DOHH2 (cell line): ENCODE data around the gene GNPAT.

Experiments
- H3F3A ChIP-seq: fragments of 200-600 bp; sonication (generic), shearing (Covaris generic); 2 replicates; pipeline ENCODE4 v1.6.0; 2016; ENCODE audit warnings: antibody characterized with exemption, mild to moderate bottlenecking; ENCODE audit not compliant: control insufficient read depth, insufficient read depth
- H3K27ac ChIP-seq: fragments of 200-600 bp; sonication (generic); 2 replicates; pipeline ENCODE4 v1.5.1; 2014; ENCODE audit warnings: low read depth, mild to moderate bottlenecking, low read length, moderate library complexity
- H3K27me3 ChIP-seq: fragments of 200-600 bp; sonication (generic); 2 replicates; pipeline ENCODE4 v1.6.1; 2014; ENCODE audit warnings: mild to moderate bottlenecking, low read length, mixed read lengths; ENCODE audit not compliant: control insufficient read depth
- H3K36me3 ChIP-seq: fragments of 200-600 bp; sonication (generic); 2 replicates; pipeline ENCODE4 v1.6.1; 2014; ENCODE audit warnings: mild to moderate bottlenecking, low read length, moderate library complexity, mixed read lengths; ENCODE audit not compliant: control insufficient read depth
- H3K4me1 ChIP-seq: fragments of 200-600 bp; sonication (generic); 2 replicates; pipeline ENCODE4 v1.6.1; 2014; ENCODE audit warnings: mild to moderate bottlenecking, low read length, mixed read lengths; ENCODE audit not compliant: control insufficient read depth
- H3K4me2 ChIP-seq: fragments of 200-600 bp; sonication (generic); 2 replicates; pipeline ENCODE4 v1.6.0; 2014; ENCODE audit warnings: mild to moderate bottlenecking, low read length, moderate library complexity
- H3K4me3 ChIP-seq: fragments of 200-600 bp; sonication (generic); 2 replicates; pipeline ENCODE4 v1.5.1; 2014; ENCODE audit warnings: mild to moderate bottlenecking, low read length, mixed read lengths
- H3K79me2 ChIP-seq: fragments of 200-600 bp; sonication (generic); 2 replicates; pipeline ENCODE4 v1.6.1; 2014; ENCODE audit warnings: mild to moderate bottlenecking, low read length, mixed read lengths; ENCODE audit not compliant: control insufficient read depth
- H3K9me2 ChIP-seq: fragments of 200-600 bp; sonication (generic); replicated peaks from 2 replicates; pipeline ENCODE4 v1.6.1; 2014; ENCODE audit warnings: mild to moderate bottlenecking, low read length, mixed read lengths; ENCODE audit not compliant: control insufficient read depth
- H3K9me3 ChIP-seq: fragments of 200-600 bp; sonication (generic); 2 replicates; pipeline ENCODE4 v1.6.1; 2014; ENCODE audit warnings: antibody characterized with exemption, low read length, mixed read lengths; ENCODE audit not compliant: control insufficient read depth, insufficient read depth
- H4K20me1 ChIP-seq: fragments of 200-600 bp; sonication (generic); 2 replicates; pipeline ENCODE4 v1.6.0; 2014; ENCODE audit warnings: low read depth, mild to moderate bottlenecking, antibody characterized with exemption, low read length, moderate library complexity; ENCODE audit not compliant: control insufficient read depth, insufficient read depth
- CTCF ChIP-seq: fragments of 200-600 bp; sonication (generic); IDR thresholded peaks from one replicate; pipeline ENCODE4 v1.5.1; 2014; ENCODE audit warnings: antibody characterized with exemption, mild to moderate bottlenecking, low read depth, low read length; ENCODE audit not compliant: poor library complexity, severe bottlenecking
- EZH2phosphoT487 ChIP-seq: fragments of 200-600 bp; sonication (generic); IDR thresholded peaks from 2 replicates; pipeline ENCODE4 v1.6.1; 2017; ENCODE audit warnings: borderline replicate concordance, mild to moderate bottlenecking, antibody characterized with exemption, low read length, moderate library complexity, mixed read lengths

GNPAT gene

GRCh38 chr1:231194476-231194842 lies 46.6 kb upstream of the GNPAT start:
- Histone ChIP-seq H3F3A (no peaks in the 10 kb centered on the region), H3K4me2 (no peak overlapping the region), H3K27me3 (peaks cover 13% of the 10 kb centered on the region), H3K36me3 (no peaks in the 10 kb centered on the region), H3K4me1 (no peaks in the 10 kb centered on the region), H3K4me3 (no peak overlapping the region), H3K79me2 (no peaks in the 10 kb centered on the region), H3K9me2 (no peaks in the 10 kb centered on the region), H3K27ac (no peak overlapping the region), H3K9me3 (no peaks in the 10 kb centered on the region), H4K20me1 (no peaks in the 10 kb centered on the region)
- TF ChIP-seq CTCF = no peak
- TF ChIP-seq EZH2phosphoT487 = no peak

GRCh38 chr1:231194843-231195516 lies 46.0 kb upstream of the GNPAT start:
- no peak overlapping the region for H3K4me2 ChIP-seq

GRCh38 chr1:231196307-231196706 lies 44.7 kb upstream of the GNPAT start:
- no peaks in the 10 kb centered on the region for H3K9me2 ChIP-seq
- no peaks in the 10 kb centered on the region for H3K4me1 ChIP-seq
- no peaks in the 10 kb centered on the region for H3K36me3 ChIP-seq
- H4K20me1 ChIP-seq = no peaks in the 10 kb centered on the region
- H3K4me3 ChIP-seq = no peak overlapping the region
- H3K9me3 ChIP-seq = no peaks in the 10 kb centered on the region
- TF ChIP-seq CTCF = no peak
- TF ChIP-seq EZH2phosphoT487 = no peak
- H3K27ac ChIP-seq = no peak overlapping the region
- H3K27me3 ChIP-seq = peaks cover 25% of the 10 kb centered on the region
- no peaks in the 10 kb centered on the region for H3F3A ChIP-seq
- H3K4me2 ChIP-seq = no peak overlapping the region
- no peaks in the 10 kb centered on the region for H3K79me2 ChIP-seq

More at GRCh38 chr1:231194843-231195516, 46.0 kb upstream of the GNPAT start:
- Histone ChIP-seq H3F3A (no peaks in the 10 kb centered on the region), H3K4me3 (no peak overlapping the region), H3K79me2 (no peaks in the 10 kb centered on the region), H3K9me2 (no peaks in the 10 kb centered on the region), H3K27me3 (peaks cover 16% of the 10 kb centered on the region), H3K36me3 (no peaks in the 10 kb centered on the region), H3K4me1 (no peaks in the 10 kb centered on the region), H3K9me3 (no peaks in the 10 kb centered on the region), H3K27ac (no peak overlapping the region), H4K20me1 (no peaks in the 10 kb centered on the region)
- TF ChIP-seq EZH2phosphoT487 (no peak), CTCF (no peak)
